WTC11 (cell line): ENCODE data around the gene JADE3. TPM values are rescaled to one million over a fixed set of nuclear protein-coding genes. Genes with fewer than 3 reads are reported as not detected.

Source experiments
- ATAC-seq: fragments of 200-7000 bp; cut with Tn5 transposase; 2 replicates; pipeline ENCODE4 v1.10.0; 2021; ENCODE audit warnings: mild to moderate bottlenecking, moderate library complexity
- CTCF ChIA-PET: fragments of 300-600 bp; sonication (Branson Sonifier 250); formaldehyde crosslinking; loops from one replicate; lab custom pipeline; 2021; ENCODE audit warnings: antibody characterized with exemption; lab: Charles Lee
- POLR2A ChIA-PET: fragments of 350-600 bp; sonication (Branson Sonifier 250); formaldehyde crosslinking; loops from one replicate; lab custom pipeline; 2021; ENCODE audit warnings: antibody characterized with exemption; lab: Charles Lee
- DNase-seq: peaks from one replicate; pipeline ENCODE4 v3.0.0; 2021; ENCODE audit warnings: low spot score
- H3K27ac Mint-ChIP-seq: 2 replicates; pipeline ENCODE4 v1.8.0; 2021; ENCODE audit warnings: mixed read lengths
- H3K27me3 Mint-ChIP-seq: 2 replicates; pipeline ENCODE4 v1.8.0; 2021; ENCODE audit warnings: low read depth, mild to moderate bottlenecking, moderate library complexity, mixed read lengths
- H3K36me3 Mint-ChIP-seq: 2 replicates; pipeline ENCODE4 v1.8.0; 2021; ENCODE audit warnings: mixed read lengths
- H3K4me1 Mint-ChIP-seq: 2 replicates; pipeline ENCODE4 v1.8.0; 2022; ENCODE audit warnings: mixed read lengths
- H3K4me3 Mint-ChIP-seq: 2 replicates; pipeline ENCODE4 v1.8.0; 2021; ENCODE audit warnings: mild to moderate bottlenecking, moderate library complexity, mixed read lengths
- H3K9me3 Mint-ChIP-seq: 2 replicates; pipeline ENCODE4 v1.8.0; 2021; ENCODE audit warnings: mixed read lengths
- AR ChIP-seq: fragments of 250-450 bp; sonication (Bioruptor Pico); IDR thresholded peaks from 2 replicates; pipeline ENCODE4 v1.9.0; 2021; ENCODE audit warnings: mild to moderate bottlenecking
- CREB1 ChIP-seq: sonication (generic); formaldehyde crosslinking; IDR thresholded peaks from 2 replicates; pipeline ENCODE4 v1.8.0; 2023; ENCODE audit warnings: mild to moderate bottlenecking, missing genetic modification reagents
- ESRRA ChIP-seq: sonication (generic); formaldehyde crosslinking; IDR thresholded peaks from 2 replicates; pipeline ENCODE4 v1.8.1; 2022; ENCODE audit warnings: mild to moderate bottlenecking, missing genetic modification reagents, borderline replicate concordance
- ETV6 ChIP-seq: sonication (generic); formaldehyde crosslinking; IDR thresholded peaks from 2 replicates; pipeline ENCODE4 v1.8.1; 2022; ENCODE audit warnings: mild to moderate bottlenecking, missing genetic modification reagents
- FOXJ3 ChIP-seq: sonication (generic); formaldehyde crosslinking; IDR thresholded peaks from 2 replicates; pipeline ENCODE4 v1.9.0; 2021; ENCODE audit warnings: missing genetic modification reagents, mild to moderate bottlenecking, borderline replicate concordance
- GRHL2 ChIP-seq: fragments of 250-450 bp; sonication (Bioruptor Pico); IDR thresholded peaks from 2 replicates; pipeline ENCODE4 v1.8.0; 2022; ENCODE audit warnings: mild to moderate bottlenecking, moderate library complexity; ENCODE audit not compliant: insufficient replicate concordance, severe bottlenecking
- GTF2I ChIP-seq: fragments of 250-450 bp; sonication (Bioruptor Pico); conservative IDR thresholded peaks from 2 replicates; pipeline ENCODE4 v1.4.0; 2021; ENCODE audit warnings: mild to moderate bottlenecking
- HMGXB4 ChIP-seq: sonication (generic); formaldehyde crosslinking; IDR thresholded peaks from 2 replicates; pipeline ENCODE4 v1.8.1; 2023; ENCODE audit warnings: mild to moderate bottlenecking, moderate library complexity, missing genetic modification reagents
- IRF1 ChIP-seq: sonication (generic); formaldehyde crosslinking; IDR thresholded peaks from 2 replicates; pipeline ENCODE4 v1.8.0; 2023; ENCODE audit warnings: missing genetic modification reagents
- JAZF1 ChIP-seq: fragments of 250-450 bp; sonication (Bioruptor Pico); IDR thresholded peaks from 2 replicates; pipeline ENCODE4 v1.9.0; 2021; ENCODE audit warnings: moderate library complexity, mild to moderate bottlenecking, inconsistent platforms
- JUN ChIP-seq: sonication (generic); formaldehyde crosslinking; IDR thresholded peaks from 2 replicates; pipeline ENCODE4 v1.8.0; 2023; ENCODE audit warnings: mild to moderate bottlenecking, missing genetic modification reagents
- MXD4 ChIP-seq: fragments of 250-450 bp; sonication (Bioruptor Pico); IDR thresholded peaks from 2 replicates; pipeline ENCODE4 v1.8.0; 2021; ENCODE audit warnings: mild to moderate bottlenecking, moderate library complexity, borderline replicate concordance
- MYBL2 ChIP-seq: sonication (generic); formaldehyde crosslinking; IDR thresholded peaks from 2 replicates; pipeline ENCODE4 v1.8.1; 2023; ENCODE audit warnings: mild to moderate bottlenecking, moderate library complexity, missing genetic modification reagents
- RELA ChIP-seq: sonication (generic); formaldehyde crosslinking; IDR thresholded peaks from 2 replicates; pipeline ENCODE4 v1.8.1; 2022; ENCODE audit warnings: missing genetic modification reagents, mild to moderate bottlenecking, borderline replicate concordance
- SOX15 ChIP-seq: fragments of 250-450 bp; sonication (Bioruptor Pico); IDR thresholded peaks from 2 replicates; pipeline ENCODE4 v1.9.0; 2021; ENCODE audit warnings: mild to moderate bottlenecking
- USF2 ChIP-seq: sonication (generic); formaldehyde crosslinking; IDR thresholded peaks from 2 replicates; pipeline ENCODE4 v1.8.1; 2023; ENCODE audit warnings: mild to moderate bottlenecking, missing genetic modification reagents, moderate library complexity
- ZNF138 ChIP-seq: sonication (generic); formaldehyde crosslinking; conservative IDR thresholded peaks from 2 replicates; pipeline ENCODE4 v1.8.1; 2022; ENCODE audit warnings: mild to moderate bottlenecking, moderate library complexity, missing genetic modification reagents
- ZNF423 ChIP-seq: fragments of 250-450 bp; sonication (Bioruptor Pico); IDR thresholded peaks from 2 replicates; pipeline ENCODE4 v2.1.2; 2022; ENCODE audit warnings: mild to moderate bottlenecking, moderate library complexity
- total RNA-seq: library from RNA; stranded (reverse); gene quantifications from 3 replicates; pipeline ENCODE4 v1.2.3, GENCODE V29; 2021
- TF ChIP-seq, protein P1 (sequence below): fragments of 250-450 bp; sonication (Bioruptor Pico); IDR thresholded peaks from 2 replicates; pipeline ENCODE4 v1.9.0; 2021; ENCODE audit warnings: mild to moderate bottlenecking
- TF ChIP-seq, protein P2 (sequence below): sonication (generic); formaldehyde crosslinking; IDR thresholded peaks from 2 replicates; pipeline ENCODE4 v1.8.1; 2023; ENCODE audit warnings: mild to moderate bottlenecking, missing genetic modification reagents, moderate library complexity
- TF ChIP-seq, protein P3 (sequence below): sonication (generic); formaldehyde crosslinking; IDR thresholded peaks from 2 replicates; pipeline ENCODE4 v1.8.1; 2023; ENCODE audit warnings: mild to moderate bottlenecking, missing genetic modification reagents

Gene JADE3
- total RNA-seq, 1 experiment from 2014 or later = 19.2 TPM

DNA sequence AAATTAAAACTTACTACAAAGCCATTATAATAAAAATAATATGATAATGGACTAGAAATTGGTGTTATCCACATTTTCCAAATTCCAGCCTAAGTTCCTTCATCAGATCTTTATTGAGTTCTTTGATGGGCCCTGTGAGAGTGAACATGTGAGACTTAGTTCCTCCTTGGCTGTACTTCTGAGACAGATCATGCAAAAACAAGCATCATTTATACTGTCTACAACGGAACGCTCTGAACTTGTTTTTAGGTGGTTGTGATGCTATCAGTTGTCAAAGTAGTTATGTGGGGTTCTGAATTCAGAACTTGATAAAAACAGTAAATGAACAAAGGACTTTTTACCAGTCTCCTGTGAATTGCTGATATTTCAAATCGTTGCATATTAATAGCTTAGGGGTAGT, 48.9 kb downstream of the JADE3 start:
- Mint-ChIP-seq H3K36me3 (no peaks in the 10 kb centered on the region), H3K4me1 (peaks cover 55% of the 10 kb centered on the region), H3K27ac (peak overlapping the region; percentile 74), H3K27me3 (no peaks in the 10 kb centered on the region), H3K9me3 (no peaks in the 10 kb centered on the region), H3K4me3 (no peak overlapping the region)
- ATAC-seq = no peak
- DNase-seq = no peak
- ChIA-PET POLR2A (no interaction called here), CTCF (no interaction called here)
- TF ChIP-seq AR (CRISPR knock-in tag) (no peak), HMGXB4 (CRISPR knock-in tag) (no peak), JAZF1 (CRISPR knock-in tag) (no peak), ZNF423 (CRISPR knock-in tag) (no peak), ESRRA (CRISPR knock-in tag) (no peak), USF2 (CRISPR knock-in tag) (no peak), GRHL2 (CRISPR knock-in tag) (no peak)
- TF ChIP-seq, protein P1, sequence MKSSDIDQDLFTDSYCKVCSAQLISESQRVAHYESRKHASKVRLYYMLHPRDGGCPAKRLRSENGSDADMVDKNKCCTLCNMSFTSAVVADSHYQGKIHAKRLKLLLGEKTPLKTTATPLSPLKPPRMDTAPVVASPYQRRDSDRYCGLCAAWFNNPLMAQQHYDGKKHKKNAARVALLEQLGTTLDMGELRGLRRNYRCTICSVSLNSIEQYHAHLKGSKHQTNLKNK (CRISPR knock-in tag) = no peak

GRCh38 chrX:46961574-46962283, 49.5 kb downstream of the JADE3 start:
- peaks cover 61% of the 10 kb centered on the region for H3K4me1 Mint-ChIP-seq
- no peak; the same call in 1 of the 2 replicates for ATAC-seq
- CTCF ChIA-PET = no interaction called here
- H3K4me3 Mint-ChIP-seq = no peak overlapping the region
- H3K9me3 Mint-ChIP-seq = no peaks in the 10 kb centered on the region
- H3K36me3 Mint-ChIP-seq = no peaks in the 10 kb centered on the region
- no peak for DNase-seq
- H3K27me3 Mint-ChIP-seq = no peaks in the 10 kb centered on the region
- POLR2A ChIA-PET = no interaction called here
- no peak overlapping the region for H3K27ac Mint-ChIP-seq
- no peak for TF ChIP-seq HMGXB4 (CRISPR knock-in tag)
- TF ChIP-seq, protein P2, sequence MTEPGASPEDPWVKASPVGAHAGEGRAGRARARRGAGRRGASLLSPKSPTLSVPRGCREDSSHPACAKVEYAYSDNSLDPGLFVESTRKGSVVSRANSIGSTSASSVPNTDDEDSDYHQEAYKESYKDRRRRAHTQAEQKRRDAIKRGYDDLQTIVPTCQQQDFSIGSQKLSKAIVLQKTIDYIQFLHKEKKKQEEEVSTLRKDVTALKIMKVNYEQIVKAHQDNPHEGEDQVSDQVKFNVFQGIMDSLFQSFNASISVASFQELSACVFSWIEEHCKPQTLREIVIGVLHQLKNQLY (CRISPR knock-in tag) = no peak
- no peak for TF ChIP-seq GRHL2 (CRISPR knock-in tag)
- no peak for TF ChIP-seq GTF2I (CRISPR knock-in tag)
- TF ChIP-seq ETV6 = no peak
- TF ChIP-seq MXD4 (CRISPR knock-in tag) = no peak
- TF ChIP-seq, protein P3, sequence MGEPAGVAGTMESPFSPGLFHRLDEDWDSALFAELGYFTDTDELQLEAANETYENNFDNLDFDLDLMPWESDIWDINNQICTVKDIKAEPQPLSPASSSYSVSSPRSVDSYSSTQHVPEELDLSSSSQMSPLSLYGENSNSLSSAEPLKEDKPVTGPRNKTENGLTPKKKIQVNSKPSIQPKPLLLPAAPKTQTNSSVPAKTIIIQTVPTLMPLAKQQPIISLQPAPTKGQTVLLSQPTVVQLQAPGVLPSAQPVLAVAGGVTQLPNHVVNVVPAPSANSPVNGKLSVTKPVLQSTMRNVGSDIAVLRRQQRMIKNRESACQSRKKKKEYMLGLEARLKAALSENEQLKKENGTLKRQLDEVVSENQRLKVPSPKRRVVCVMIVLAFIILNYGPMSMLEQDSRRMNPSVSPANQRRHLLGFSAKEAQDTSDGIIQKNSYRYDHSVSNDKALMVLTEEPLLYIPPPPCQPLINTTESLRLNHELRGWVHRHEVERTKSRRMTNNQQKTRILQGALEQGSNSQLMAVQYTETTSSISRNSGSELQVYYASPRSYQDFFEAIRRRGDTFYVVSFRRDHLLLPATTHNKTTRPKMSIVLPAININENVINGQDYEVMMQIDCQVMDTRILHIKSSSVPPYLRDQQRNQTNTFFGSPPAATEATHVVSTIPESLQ = no peak
- TF ChIP-seq CREB1 (CRISPR knock-in tag) = no peak
- TF ChIP-seq FOXJ3 = no peak
- TF ChIP-seq MYBL2 = no peak
- TF ChIP-seq IRF1 (CRISPR knock-in tag) = no peak
- TF ChIP-seq ZNF138 (CRISPR knock-in tag) = no peak
- TF ChIP-seq JUN (CRISPR knock-in tag) = no peak
- TF ChIP-seq SOX15 (CRISPR knock-in tag) = no peak
- TF ChIP-seq RELA (CRISPR knock-in tag) = no peak
